Measurements from ENCODE around the gene CTCF.
A peak's percentile ranks its signal among the peaks of the same experiment; 100 is the strongest.

CTCF gene

GRCh38 chr16:67657751-67658518, 95.6 kb downstream of the CTCF start:
- no peak overlapping the region for H3K27ac ChIP-seq (ENCODE audit: insufficient read depth in 1 of 2, low read depth in 1 of 2, low read length in 2 of 2, poor library complexity in 1 of 2, severe bottlenecking in 2 of 2)
- no peak overlapping the region for H3K4me3 ChIP-seq (ENCODE audit: control insufficient read depth in 1 of 7, extremely low read depth in 1 of 7, insufficient read depth in 4 of 7, low read depth in 2 of 7, low read length in 6 of 7)
- H3K27me3 ChIP-seq (replicated peaks in 2 of 5; ENCODE audit: control insufficient read depth in 4 of 5, insufficient read depth in 5 of 5, low read length in 4 of 5) = no peaks in the 10 kb centered on the region
- H3K4me1 ChIP-seq (ENCODE audit: control extremely low read depth in 1 of 4, control insufficient read depth in 4 of 4, insufficient read depth in 4 of 4, low read length in 3 of 4) = peaks cover 0 to 28% (median 22%) of the 10 kb centered on the region in 4 experiments
- peaks cover 5 to 57% (median 43%) of the 10 kb centered on the region in 4 experiments for H3K36me3 ChIP-seq (ENCODE audit: control insufficient read depth in 4 of 4, insufficient read depth in 4 of 4, low read length in 3 of 4)
- no peaks in the 10 kb centered on the region for H3K9me3 ChIP-seq (ENCODE audit: control extremely low read depth in 1 of 5, control insufficient read depth in 4 of 5, insufficient read depth in 2 of 5, low read depth in 1 of 5, low read length in 4 of 5)
- no peak for DNase-seq
- ChIA-PET CTCF (interaction anchor here (0.6 to 4.5 kb wide), 9 partner anchors 7 to 177 kb away, joined by 3 to 46 read pairs (median 9); partner anchors contain the start of genes ATP6V0D1, C16orf86, CARMIL2 and ENKD1), POLR2A (interaction anchor here (0.6 to 0.9 kb wide), 3 partner anchors 13 to 110 kb away, joined by 3 read pairs; partner anchors contain the start of gene CARMIL2)
- 99% methylated on average over 14 of the region's 18 CpGs for WGBS (ENCODE audit: insufficient coverage)

DNA sequence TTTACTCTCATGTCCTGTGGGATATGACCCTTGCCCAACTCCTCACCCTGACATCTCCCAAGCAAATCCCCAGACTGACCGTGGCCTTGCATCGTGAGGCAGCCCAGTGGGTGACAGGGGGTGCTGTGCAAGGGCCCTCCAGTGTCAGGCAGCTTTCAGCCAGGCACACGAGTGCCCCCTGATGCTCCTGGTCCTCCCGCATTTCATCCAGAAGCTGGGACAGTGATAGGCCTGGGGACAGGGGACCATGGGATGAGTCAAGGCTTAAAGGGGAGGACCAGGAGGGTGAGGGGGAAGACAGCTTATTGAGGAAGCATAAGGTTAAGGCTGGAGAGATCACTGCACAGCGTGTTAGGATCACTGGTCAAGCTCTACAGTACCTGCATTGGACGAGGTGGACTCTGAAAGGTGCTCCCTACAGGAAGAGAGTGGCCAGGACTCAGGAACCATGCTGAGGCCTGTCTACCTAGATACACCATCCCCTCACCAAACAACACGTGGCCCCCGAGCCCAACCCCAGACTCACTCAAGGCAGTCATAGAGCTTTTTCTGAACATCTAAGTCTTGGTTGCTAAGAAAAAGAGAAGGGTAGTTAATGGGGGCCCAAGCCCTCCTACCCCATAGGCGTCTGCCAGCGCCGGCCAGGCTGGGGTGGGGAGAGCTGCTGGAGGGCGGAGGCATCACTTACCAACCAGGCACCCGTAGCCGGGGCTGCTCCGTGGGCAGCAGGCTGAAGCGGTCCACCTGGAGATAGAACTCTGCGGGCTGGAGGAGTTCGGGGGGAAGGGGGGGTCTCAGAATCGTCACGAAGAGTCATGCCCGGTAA, 96.7 kb downstream of the CTCF start:
- WGBS (ENCODE audit: insufficient coverage) = 45% methylated on average over 16 of the region's 21 CpGs
- Histone ChIP-seq H3K9me3 (ENCODE audit: control extremely low read depth in 1 of 5, control insufficient read depth in 4 of 5, insufficient read depth in 2 of 5, low read depth in 1 of 5, low read length in 4 of 5) (no peaks in the 10 kb centered on the region), H3K27ac (ENCODE audit: insufficient read depth in 1 of 2, low read depth in 1 of 2, low read length in 2 of 2, poor library complexity in 1 of 2, severe bottlenecking in 2 of 2) (peak overlapping the region in 1 of 2 experiments; percentile 90), H3K36me3 (ENCODE audit: control insufficient read depth in 4 of 4, insufficient read depth in 4 of 4, low read length in 3 of 4) (peaks cover 5 to 56% (median 43%) of the 10 kb centered on the region in 4 experiments), H3K4me1 (ENCODE audit: control extremely low read depth in 1 of 4, control insufficient read depth in 4 of 4, insufficient read depth in 4 of 4, low read length in 3 of 4) (peaks cover 0 to 28% (median 22%) of the 10 kb centered on the region in 4 experiments), H3K4me3 (ENCODE audit: control insufficient read depth in 1 of 7, extremely low read depth in 1 of 7, insufficient read depth in 4 of 7, low read depth in 2 of 7, low read length in 6 of 7) (peak overlapping the region; percentile 77 to 99 (median 92)), H3K27me3 (replicated peaks in 2 of 5; ENCODE audit: control insufficient read depth in 4 of 5, insufficient read depth in 5 of 5, low read length in 4 of 5) (no peaks in the 10 kb centered on the region)
- ChIA-PET POLR2A (interaction anchor here (0.5 to 0.9 kb wide), 2 partner anchors 14 to 168 kb away, joined by 3 read pairs; partner anchors contain the start of gene CARMIL2), CTCF (interaction anchor here (0.8 to 4.5 kb wide), 10 partner anchors 8 to 154 kb away, joined by 3 to 46 read pairs (median 7); partner anchors contain the start of genes C16orf86, CARMIL2 and ENKD1)
- DNase-seq = no peak

- peak within 1 kb of the TSS; percentile 66 to 90 for H3K27ac ChIP-seq (ENCODE audit: insufficient read depth in 1 of 2, low read depth in 1 of 2, low read length in 2 of 2, poor library complexity in 1 of 2, severe bottlenecking in 2 of 2)
- H3K36me3 ChIP-seq (ENCODE audit: control insufficient read depth in 4 of 4, insufficient read depth in 4 of 4, low read length in 3 of 4) = peaks cover 5 to 52% (median 38%) of the 10 kb centered on the region in 4 experiments
- no peaks in the 10 kb centered on the region for H3K9me3 ChIP-seq (ENCODE audit: control extremely low read depth in 1 of 5, control insufficient read depth in 4 of 5, insufficient read depth in 2 of 5, low read depth in 1 of 5, low read length in 4 of 5)
- peak; percentile 86 to 92 (median 90) for DNase-seq
- H3K27me3 ChIP-seq (replicated peaks in 2 of 5; ENCODE audit: control insufficient read depth in 4 of 5, insufficient read depth in 5 of 5, low read length in 4 of 5) = no peaks in the 10 kb centered on the region
- POLR2A ChIA-PET = interaction anchor here (1.0 kb wide), 1 partner anchor 14 kb away, joined by 3 read pairs; no protein-coding TSS in a partner anchor
- peaks cover 0 to 28% (median 22%) of the 10 kb centered on the region in 4 experiments for H3K4me1 ChIP-seq (ENCODE audit: control extremely low read depth in 1 of 4, control insufficient read depth in 4 of 4, insufficient read depth in 4 of 4, low read length in 3 of 4)
- CTCF ChIA-PET = interaction anchor here (0.6 to 4.5 kb wide), 10 partner anchors 7 to 146 kb away, joined by 3 to 46 read pairs (median 4); partner anchors contain the start of genes C16orf86, CARMIL2 and ENKD1
- under 1% methylated on average over 56 of the region's 83 CpGs for WGBS (ENCODE audit: insufficient coverage)
- H3K4me3 ChIP-seq (ENCODE audit: control insufficient read depth in 1 of 7, extremely low read depth in 1 of 7, insufficient read depth in 4 of 7, low read depth in 2 of 7, low read length in 6 of 7) = peak within 1 kb of the TSS; percentile 77 to 99 (median 92)
Measured at GRCh38 chr16:67659675-67660563, 97.6 kb downstream of the CTCF start, which contains the start of gene ACD. Gene ACD, minus strand, starts transcription at chr16:67660260. Its CDS starts 40 bp downstream, at chr16:67660220.

- H3K27ac ChIP-seq (ENCODE audit: insufficient read depth in 1 of 2, low read depth in 1 of 2, low read length in 2 of 2, poor library complexity in 1 of 2, severe bottlenecking in 2 of 2) = peak within 1 kb of the TSS; percentile 66 to 90
- H3K9me3 ChIP-seq (ENCODE audit: control extremely low read depth in 1 of 5, control insufficient read depth in 4 of 5, insufficient read depth in 2 of 5, low read depth in 1 of 5, low read length in 4 of 5) = no peaks in the 10 kb centered on the region
- DNase-seq = peak; percentile 97 to 98 (median 97)
- peaks cover 5 to 47% (median 36%) of the 10 kb centered on the region in 4 experiments for H3K36me3 ChIP-seq (ENCODE audit: control insufficient read depth in 4 of 4, insufficient read depth in 4 of 4, low read length in 3 of 4)
- ChIA-PET POLR2A (interaction anchor here (1.0 kb wide), 1 partner anchor 15 kb away, joined by 3 read pairs; no protein-coding TSS in a partner anchor), CTCF (interaction anchor here (1.0 to 4.5 kb wide), 4 partner anchors 10 to 114 kb away, joined by 4 to 46 read pairs (median 7); partner anchors contain the start of gene CARMIL2)
- peak within 1 kb of the TSS; percentile 77 to 99 (median 92) for H3K4me3 ChIP-seq (ENCODE audit: control insufficient read depth in 1 of 7, extremely low read depth in 1 of 7, insufficient read depth in 4 of 7, low read depth in 2 of 7, low read length in 6 of 7)
- 0% methylated on average over 34 of the region's 48 CpGs for WGBS (ENCODE audit: insufficient coverage)
- no peaks in the 10 kb centered on the region for H3K27me3 ChIP-seq (replicated peaks in 2 of 5; ENCODE audit: control insufficient read depth in 4 of 5, insufficient read depth in 5 of 5, low read length in 4 of 5)
- H3K4me1 ChIP-seq (ENCODE audit: control extremely low read depth in 1 of 4, control insufficient read depth in 4 of 4, insufficient read depth in 4 of 4, low read length in 3 of 4) = peaks cover under 1 to 30% (median 23%) of the 10 kb centered on the region in 4 experiments
Measured at GRCh38 chr16:67660564-67661028, 98.3 kb downstream of the CTCF start, which contains the start of gene PARD6A. Gene PARD6A, plus strand, starts transcription at chr16:67660960. Its CDS starts 79 bp downstream, at chr16:67661039.

- peaks cover 5 to 41% (median 31%) of the 10 kb centered on the region in 4 experiments for H3K36me3 ChIP-seq (ENCODE audit: control insufficient read depth in 4 of 4, insufficient read depth in 4 of 4, low read length in 3 of 4)
- WGBS (ENCODE audit: insufficient coverage) = 2% methylated on average over 22 of the region's 39 CpGs
- CTCF ChIA-PET = interaction anchor here (1.0 to 10.1 kb wide), 4 partner anchors 11 to 140 kb away, joined by 4 to 111 read pairs (median 25); partner anchors contain the start of gene CARMIL2
- H3K4me1 ChIP-seq (ENCODE audit: control extremely low read depth in 1 of 4, control insufficient read depth in 4 of 4, insufficient read depth in 4 of 4, low read length in 3 of 4) = peaks cover 2 to 36% (median 30%) of the 10 kb centered on the region in 4 experiments
- H3K4me3 ChIP-seq (ENCODE audit: control insufficient read depth in 1 of 7, extremely low read depth in 1 of 7, insufficient read depth in 4 of 7, low read depth in 2 of 7, low read length in 6 of 7) = peak overlapping the region; percentile 43 to 96 (median 77)
- DNase-seq = peak; percentile 43 to 70 (median 66)
- no peaks in the 10 kb centered on the region for H3K9me3 ChIP-seq (ENCODE audit: control extremely low read depth in 1 of 5, control insufficient read depth in 4 of 5, insufficient read depth in 2 of 5, low read depth in 1 of 5, low read length in 4 of 5)
- no peaks in the 10 kb centered on the region for H3K27me3 ChIP-seq (replicated peaks in 2 of 5; ENCODE audit: control insufficient read depth in 4 of 5, insufficient read depth in 5 of 5, low read length in 4 of 5)
- POLR2A ChIA-PET = no interaction called here
- H3K27ac ChIP-seq (ENCODE audit: insufficient read depth in 1 of 2, low read depth in 1 of 2, low read length in 2 of 2, poor library complexity in 1 of 2, severe bottlenecking in 2 of 2) = peak overlapping the region in 1 of 2 experiments; percentile 76
Measured at GRCh38 chr16:67661101-67661761, 98.9 kb downstream of the CTCF start.

Measured in common myeloid progenitor, CD34-positive (primary cell).